Thyroid gland (tissue), 4 donors: ENCODE results near the gene A4GALT.

Experiments used
- POLR2A ChIP-seq, 2 donors: fragments of 450-650 bp; IDR thresholded peaks; one replicate each; pipeline ENCODE4 v1.6.1; 2017; ENCODE audit warnings: antibody characterized with exemption in 2 of 2, mild to moderate bottlenecking in 2 of 2, moderate library complexity in 1 of 2
- TF ChIP-seq, protein P1 (sequence below), 6 experiments: fragments of 200-600 bp in 3 of 6; fragments of 450-650 bp in 3 of 6; sonication (generic) in 3 of 6; IDR thresholded peaks; one replicate each; pipeline ENCODE4 v1.5.1; 2016 to 2019; ENCODE audit warnings: antibody characterized with exemption in 6 of 6, mild to moderate bottlenecking in 2 of 6, inconsistent platforms in 1 of 6, moderate library complexity in 1 of 6

DNA sequence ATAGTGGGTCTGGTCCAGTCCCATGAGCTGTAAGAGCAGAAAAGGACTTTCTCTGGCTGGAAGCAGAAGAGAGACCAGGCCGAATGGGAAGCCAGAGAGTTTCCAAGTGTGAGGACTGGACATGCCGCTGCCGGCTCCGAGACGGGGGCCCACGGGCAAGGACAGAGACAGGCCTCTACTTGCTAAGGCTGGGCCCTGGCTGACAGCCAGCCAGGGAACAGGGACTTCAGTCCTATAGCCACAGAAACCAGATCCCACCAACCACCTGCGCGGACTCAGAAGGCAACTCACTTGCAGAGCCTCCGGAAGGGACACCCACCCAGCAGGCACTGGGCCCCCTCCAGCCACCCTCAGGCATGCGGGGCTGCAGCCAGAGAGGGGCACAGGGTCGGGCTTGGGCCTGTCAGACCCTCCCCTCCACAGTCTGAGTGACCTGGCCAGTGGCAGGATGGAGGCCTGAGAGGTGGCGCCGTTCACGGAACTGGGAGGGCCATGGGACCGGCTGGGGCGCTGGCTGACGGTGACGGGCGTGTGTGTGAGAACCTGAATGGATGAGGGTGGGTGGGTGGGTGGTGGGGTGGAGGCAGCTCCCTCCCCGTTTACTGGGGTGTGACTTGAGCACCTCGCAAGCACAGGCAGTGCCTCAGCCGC lies 47.8 kb upstream of the A4GALT start:
- TF ChIP-seq POLR2A (IDR thresholded peaks at IDR 0.05): no peak
- TF ChIP-seq, protein P1, sequence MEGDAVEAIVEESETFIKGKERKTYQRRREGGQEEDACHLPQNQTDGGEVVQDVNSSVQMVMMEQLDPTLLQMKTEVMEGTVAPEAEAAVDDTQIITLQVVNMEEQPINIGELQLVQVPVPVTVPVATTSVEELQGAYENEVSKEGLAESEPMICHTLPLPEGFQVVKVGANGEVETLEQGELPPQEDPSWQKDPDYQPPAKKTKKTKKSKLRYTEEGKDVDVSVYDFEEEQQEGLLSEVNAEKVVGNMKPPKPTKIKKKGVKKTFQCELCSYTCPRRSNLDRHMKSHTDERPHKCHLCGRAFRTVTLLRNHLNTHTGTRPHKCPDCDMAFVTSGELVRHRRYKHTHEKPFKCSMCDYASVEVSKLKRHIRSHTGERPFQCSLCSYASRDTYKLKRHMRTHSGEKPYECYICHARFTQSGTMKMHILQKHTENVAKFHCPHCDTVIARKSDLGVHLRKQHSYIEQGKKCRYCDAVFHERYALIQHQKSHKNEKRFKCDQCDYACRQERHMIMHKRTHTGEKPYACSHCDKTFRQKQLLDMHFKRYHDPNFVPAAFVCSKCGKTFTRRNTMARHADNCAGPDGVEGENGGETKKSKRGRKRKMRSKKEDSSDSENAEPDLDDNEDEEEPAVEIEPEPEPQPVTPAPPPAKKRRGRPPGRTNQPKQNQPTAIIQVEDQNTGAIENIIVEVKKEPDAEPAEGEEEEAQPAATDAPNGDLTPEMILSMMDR (IDR thresholded peaks at IDR 0.05): no peak
